ENCODE results near the gene ATL3. TPM values are rescaled to one million over a fixed set of nuclear protein-coding genes. Genes with fewer than 3 reads are reported as not detected.

ATL3 gene
- total RNA-seq, 1 experiment from 2014 or later: 51.0 TPM

GRCh38 chr11:63699896-63700295 is 28.7 kb upstream of the ATL3 start:
- CTCF ChIA-PET: interaction anchor here (0.6 to 0.7 kb wide), 2 partner anchors 19 to 28 kb away, joined by 5 read pairs; partner anchors contain the start of gene RTN3
- H3K79me2 ChIP-seq (ENCODE audit: low read length): peaks cover 71% of the 10 kb centered on the region
- H3K4me3 ChIP-seq (ENCODE audit: low read length): no peak overlapping the region
- no peaks in the 10 kb centered on the region for H3K4me1 ChIP-seq (ENCODE audit: insufficient read depth, low read length)
- H4K20me1 ChIP-seq (ENCODE audit: low read length): peaks cover 7% of the 10 kb centered on the region; the same call in 1 of the 2 replicates
- TF ChIP-seq EZH2 (IDR thresholded peaks at IDR 0.05; ENCODE audit: low read length, unreplicated experiment) (no peak), CTCF (conservative IDR thresholded peaks at IDR 0.05; ENCODE audit: low read depth, low read length) (no peak), EZH2phosphoT487 (IDR thresholded peaks at IDR 0.05; ENCODE audit: borderline replicate concordance, low read length) (no peak)
- H3K9me2 ChIP-seq (replicated peaks; ENCODE audit: low read length): no peaks in the 10 kb centered on the region
- H3K27ac ChIP-seq (ENCODE audit: low read length): no peak overlapping the region
- H3F3A ChIP-seq (ENCODE audit: low read length, unreplicated experiment): no peaks in the 10 kb centered on the region
- no TSS peak for BruUV-seq (replicated peaks)
- no peaks in the 10 kb centered on the region for H3K27me3 ChIP-seq (ENCODE audit: low read length)
- intact Hi-C loops (cut with micrococcal nuclease): no loop called here
- POLR2A ChIA-PET (ENCODE audit: unreplicated experiment): no interaction called here
- H3K9ac ChIP-seq (ENCODE audit: low read length): no peak overlapping the region
- H3K36me3 ChIP-seq (ENCODE audit: low read depth, low read length): no peaks in the 10 kb centered on the region
- no peak overlapping the region for H2AFZ ChIP-seq (ENCODE audit: low read length)
- no peaks in the 10 kb centered on the region for H3K9me3 ChIP-seq (ENCODE audit: low read length)
- DNase-seq: no peak
- H3K4me2 ChIP-seq (ENCODE audit: low read length): no peak overlapping the region
- no peak for ATAC-seq

GRCh38 chr11:63698976-63699733 is 28.0 kb upstream of the ATL3 start:
- ATAC-seq (no peak), DNase-seq (no peak)
- H3F3A ChIP-seq (ENCODE audit: low read length, unreplicated experiment): no peaks in the 10 kb centered on the region
- H2AFZ ChIP-seq (ENCODE audit: low read length): no peak overlapping the region
- intact Hi-C loops (cut with micrococcal nuclease): no loop called here
- H3K9me2 ChIP-seq (replicated peaks; ENCODE audit: low read length): no peaks in the 10 kb centered on the region
- no peak overlapping the region for H3K27ac ChIP-seq (ENCODE audit: low read length)
- ChIA-PET POLR2A (ENCODE audit: unreplicated experiment) (no interaction called here), CTCF (no interaction called here)
- no peaks in the 10 kb centered on the region for H3K9me3 ChIP-seq (ENCODE audit: low read length)
- no peak overlapping the region for H3K4me2 ChIP-seq (ENCODE audit: low read length)
- no peaks in the 10 kb centered on the region for H3K36me3 ChIP-seq (ENCODE audit: low read depth, low read length)
- no peak overlapping the region for H3K9ac ChIP-seq (ENCODE audit: low read length)
- H3K4me1 ChIP-seq (ENCODE audit: insufficient read depth, low read length): no peaks in the 10 kb centered on the region
- H3K79me2 ChIP-seq (ENCODE audit: low read length): peaks cover 71% of the 10 kb centered on the region
- TF ChIP-seq CTCF (conservative IDR thresholded peaks at IDR 0.05; ENCODE audit: low read depth, low read length) (no peak), EZH2phosphoT487 (IDR thresholded peaks at IDR 0.05; ENCODE audit: borderline replicate concordance, low read length) (no peak), EZH2 (IDR thresholded peaks at IDR 0.05; ENCODE audit: low read length, unreplicated experiment) (no peak)
- peaks cover 4% of the 10 kb centered on the region; the same call in 1 of the 2 replicates for H4K20me1 ChIP-seq (ENCODE audit: low read length)
- H3K4me3 ChIP-seq (ENCODE audit: low read length): no peak overlapping the region
- H3K27me3 ChIP-seq (ENCODE audit: low read length): no peaks in the 10 kb centered on the region
- BruUV-seq (replicated peaks): no TSS peak

GRCh38 chr11:63694596-63694995 is 23.4 kb upstream of the ATL3 start:
- peaks cover 14% of the 10 kb centered on the region; the same call in 1 of the 2 replicates for H4K20me1 ChIP-seq (ENCODE audit: low read length)
- no TSS peak for BruUV-seq (replicated peaks)

More at GRCh38 chr11:63694596-63694995, 23.4 kb upstream of the ATL3 start:
- no peak overlapping the region for H3K4me2 ChIP-seq (ENCODE audit: low read length)
- ATAC-seq: no peak
- H3K36me3 ChIP-seq (ENCODE audit: low read depth, low read length): no peaks in the 10 kb centered on the region
- no peak for DNase-seq
- H3K9me3 ChIP-seq (ENCODE audit: low read length): no peaks in the 10 kb centered on the region
- ChIA-PET POLR2A (ENCODE audit: unreplicated experiment) (no interaction called here), CTCF (no interaction called here)
- intact Hi-C loops (cut with micrococcal nuclease): no loop called here
- TF ChIP-seq EZH2phosphoT487 (IDR thresholded peaks at IDR 0.05; ENCODE audit: borderline replicate concordance, low read length) (no peak), CTCF (conservative IDR thresholded peaks at IDR 0.05; ENCODE audit: low read depth, low read length) (no peak), EZH2 (IDR thresholded peaks at IDR 0.05; ENCODE audit: low read length, unreplicated experiment) (no peak)
- no peak overlapping the region for H3K9ac ChIP-seq (ENCODE audit: low read length)
- H3K4me3 ChIP-seq (ENCODE audit: low read length): no peak overlapping the region
- no peaks in the 10 kb centered on the region for H3K9me2 ChIP-seq (replicated peaks; ENCODE audit: low read length)
- no peaks in the 10 kb centered on the region for H3F3A ChIP-seq (ENCODE audit: low read length, unreplicated experiment)
- peaks cover 81% of the 10 kb centered on the region for H3K79me2 ChIP-seq (ENCODE audit: low read length)
- H3K27ac ChIP-seq (ENCODE audit: low read length): no peak overlapping the region
- H3K27me3 ChIP-seq (ENCODE audit: low read length): no peaks in the 10 kb centered on the region
- no peak overlapping the region for H2AFZ ChIP-seq (ENCODE audit: low read length)
- no peaks in the 10 kb centered on the region for H3K4me1 ChIP-seq (ENCODE audit: insufficient read depth, low read length)
